Liver (tissue), 3 donors: Measurements from ENCODE around the gene PHYKPL.

Experiments used
- CTCF ChIP-seq: fragments of 150-350 bp; IDR thresholded peaks from 2 replicates; pipeline ENCODE4 v1.5.1; 2017; ENCODE audit warnings: improper control_type of control experiment, low read depth, low read length; ENCODE audit not compliant: missing input control
- EGR1 ChIP-seq, 2 donors: IDR thresholded peaks; 2 replicates each; pipeline ENCODE4 v1.6.1; 2016 to 2018; ENCODE audit warnings: antibody characterized with exemption in 2 of 2, low read depth in 2 of 2
- FOXA2 ChIP-seq: IDR thresholded peaks from 2 replicates; pipeline ENCODE4 v1.6.1; 2016; ENCODE audit warnings: antibody characterized with exemption
- HNF4A ChIP-seq, 2 donors: conservative IDR thresholded peaks; 2 replicates each; pipeline ENCODE4 v1.6.1; 2016; ENCODE audit warnings: antibody characterized with exemption in 2 of 2, mild to moderate bottlenecking in 2 of 2
- JUND ChIP-seq, 2 donors: IDR thresholded peaks; 2 replicates each; pipeline ENCODE4 v1.6.1; 2016; ENCODE audit warnings: antibody characterized with exemption in 2 of 2
- RAD21 ChIP-seq, 2 donors: IDR thresholded peaks; 2 replicates each; pipeline ENCODE4 v1.6.1; 2016; ENCODE audit warnings: antibody characterized with exemption in 2 of 2, mild to moderate bottlenecking in 2 of 2
- RXRA ChIP-seq, 2 donors: IDR thresholded peaks; 2 replicates each; pipeline ENCODE4 v1.6.1; 2017 to 2018; ENCODE audit warnings: antibody characterized with exemption in 2 of 2, mild to moderate bottlenecking in 1 of 2
- TAF1 ChIP-seq: conservative IDR thresholded peaks from 2 replicates; pipeline ENCODE4 v1.6.1; 2016; ENCODE audit warnings: antibody characterized with exemption, mild to moderate bottlenecking
- YY1 ChIP-seq: IDR thresholded peaks from 2 replicates; pipeline ENCODE4 v1.6.1; 2016; ENCODE audit warnings: antibody characterized with exemption, mild to moderate bottlenecking
- TF ChIP-seq, protein P1 (sequence below): IDR thresholded peaks from 2 replicates; pipeline ENCODE4 v1.6.1; 2016; ENCODE audit warnings: antibody characterized with exemption, mild to moderate bottlenecking
- TF ChIP-seq, protein P2 (sequence below): IDR thresholded peaks from 2 replicates; pipeline ENCODE4 v1.6.1; 2016; ENCODE audit warnings: antibody characterized with exemption
- donor health status: healthy.
- donor health status: healthy.

DNA sequence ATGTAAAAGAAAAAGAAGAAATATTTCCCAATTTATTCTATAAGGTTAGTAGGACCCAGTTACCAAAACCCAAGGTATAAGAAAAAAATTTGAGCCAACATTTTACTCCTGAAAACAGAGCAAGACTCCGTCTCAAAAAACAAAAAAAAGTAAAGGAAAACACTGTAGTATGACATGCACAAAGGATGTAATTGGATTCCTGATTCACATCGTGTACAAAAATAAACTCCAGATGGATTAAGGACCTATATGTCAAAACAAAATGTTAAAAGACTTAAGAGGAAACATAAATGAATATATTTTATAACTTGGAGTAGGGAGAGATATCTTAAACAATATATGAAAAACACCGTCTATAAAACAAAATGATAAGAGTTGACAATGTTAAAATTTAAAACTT is 13.8 kb downstream of the PHYKPL start:
- no peak for TF ChIP-seq RAD21 (IDR thresholded peaks at IDR 0.05)
- no peak for TF ChIP-seq FOXA2
- no peak for TF ChIP-seq CTCF
- TF ChIP-seq YY1, result no peak
- TF ChIP-seq, protein P1, sequence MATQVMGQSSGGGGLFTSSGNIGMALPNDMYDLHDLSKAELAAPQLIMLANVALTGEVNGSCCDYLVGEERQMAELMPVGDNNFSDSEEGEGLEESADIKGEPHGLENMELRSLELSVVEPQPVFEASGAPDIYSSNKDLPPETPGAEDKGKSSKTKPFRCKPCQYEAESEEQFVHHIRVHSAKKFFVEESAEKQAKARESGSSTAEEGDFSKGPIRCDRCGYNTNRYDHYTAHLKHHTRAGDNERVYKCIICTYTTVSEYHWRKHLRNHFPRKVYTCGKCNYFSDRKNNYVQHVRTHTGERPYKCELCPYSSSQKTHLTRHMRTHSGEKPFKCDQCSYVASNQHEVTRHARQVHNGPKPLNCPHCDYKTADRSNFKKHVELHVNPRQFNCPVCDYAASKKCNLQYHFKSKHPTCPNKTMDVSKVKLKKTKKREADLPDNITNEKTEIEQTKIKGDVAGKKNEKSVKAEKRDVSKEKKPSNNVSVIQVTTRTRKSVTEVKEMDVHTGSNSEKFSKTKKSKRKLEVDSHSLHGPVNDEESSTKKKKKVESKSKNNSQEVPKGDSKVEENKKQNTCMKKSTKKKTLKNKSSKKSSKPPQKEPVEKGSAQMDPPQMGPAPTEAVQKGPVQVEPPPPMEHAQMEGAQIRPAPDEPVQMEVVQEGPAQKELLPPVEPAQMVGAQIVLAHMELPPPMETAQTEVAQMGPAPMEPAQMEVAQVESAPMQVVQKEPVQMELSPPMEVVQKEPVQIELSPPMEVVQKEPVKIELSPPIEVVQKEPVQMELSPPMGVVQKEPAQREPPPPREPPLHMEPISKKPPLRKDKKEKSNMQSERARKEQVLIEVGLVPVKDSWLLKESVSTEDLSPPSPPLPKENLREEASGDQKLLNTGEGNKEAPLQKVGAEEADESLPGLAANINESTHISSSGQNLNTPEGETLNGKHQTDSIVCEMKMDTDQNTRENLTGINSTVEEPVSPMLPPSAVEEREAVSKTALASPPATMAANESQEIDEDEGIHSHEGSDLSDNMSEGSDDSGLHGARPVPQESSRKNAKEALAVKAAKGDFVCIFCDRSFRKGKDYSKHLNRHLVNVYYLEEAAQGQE, result no peak
- TF ChIP-seq, protein P2, sequence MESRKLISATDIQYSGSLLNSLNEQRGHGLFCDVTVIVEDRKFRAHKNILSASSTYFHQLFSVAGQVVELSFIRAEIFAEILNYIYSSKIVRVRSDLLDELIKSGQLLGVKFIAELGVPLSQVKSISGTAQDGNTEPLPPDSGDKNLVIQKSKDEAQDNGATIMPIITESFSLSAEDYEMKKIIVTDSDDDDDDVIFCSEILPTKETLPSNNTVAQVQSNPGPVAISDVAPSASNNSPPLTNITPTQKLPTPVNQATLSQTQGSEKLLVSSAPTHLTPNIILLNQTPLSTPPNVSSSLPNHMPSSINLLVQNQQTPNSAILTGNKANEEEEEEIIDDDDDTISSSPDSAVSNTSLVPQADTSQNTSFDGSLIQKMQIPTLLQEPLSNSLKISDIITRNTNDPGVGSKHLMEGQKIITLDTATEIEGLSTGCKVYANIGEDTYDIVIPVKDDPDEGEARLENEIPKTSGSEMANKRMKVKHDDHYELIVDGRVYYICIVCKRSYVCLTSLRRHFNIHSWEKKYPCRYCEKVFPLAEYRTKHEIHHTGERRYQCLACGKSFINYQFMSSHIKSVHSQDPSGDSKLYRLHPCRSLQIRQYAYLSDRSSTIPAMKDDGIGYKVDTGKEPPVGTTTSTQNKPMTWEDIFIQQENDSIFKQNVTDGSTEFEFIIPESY, result no peak
- no peak for TF ChIP-seq RXRA (IDR thresholded peaks at IDR 0.05)
- TF ChIP-seq EGR1 (IDR thresholded peaks at IDR 0.05; ENCODE audit: low read depth in 2 of 2), result no peak
- no peak for TF ChIP-seq JUND (IDR thresholded peaks at IDR 0.05)
- TF ChIP-seq HNF4A (conservative IDR thresholded peaks at IDR 0.05), result no peak
- TF ChIP-seq TAF1, result no peak
